Stimulated activated CD8-positive, alpha-beta memory T cell treated with anti-CD3 and anti-CD28 coated beads, Interleukin-2, amount 100 ng/mL, for 48 hours (primary cell): ENCODE data around the gene SLC5A11.
"Not testable (repeated sequence)": the region's sequence is repeated elsewhere in the genome, so short reads cannot be mapped to it uniquely, and the experiment has no call there.

Source experiments
- DNase-seq, 2 donors: peaks; one replicate each; pipeline ENCODE4 v3.0.0-alpha.2; 2020; ENCODE audit warnings: low read depth in 2 of 2

The SLC5A11 gene

GRCh38 chr16:24858219-24859041 is 12.7 kb downstream of the SLC5A11 start:
- DNase-seq: peak; percentile 15 to 28

DNA sequence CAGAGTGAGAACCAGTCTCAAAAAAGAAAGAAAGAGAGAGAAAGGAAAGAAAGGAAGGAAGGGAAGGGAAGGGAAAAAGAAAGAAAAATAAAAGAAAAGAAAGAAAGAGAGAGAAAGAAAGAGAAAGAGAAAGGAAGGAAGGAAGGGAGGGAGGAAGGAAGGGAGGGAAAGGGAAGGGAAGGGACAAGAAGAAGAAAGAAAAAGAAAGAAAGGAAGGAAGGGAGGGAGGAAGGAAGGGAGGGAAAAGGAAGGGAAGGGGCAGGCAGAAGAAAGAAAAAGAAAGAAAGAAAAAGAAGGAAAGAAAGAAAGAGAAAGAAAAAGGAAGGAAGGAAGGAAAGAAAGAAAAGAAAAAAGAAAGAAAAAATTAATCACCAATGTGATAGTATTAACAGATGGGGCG is 15.7 kb downstream of the SLC5A11 start:
- DNase-seq: no peak

DNA sequence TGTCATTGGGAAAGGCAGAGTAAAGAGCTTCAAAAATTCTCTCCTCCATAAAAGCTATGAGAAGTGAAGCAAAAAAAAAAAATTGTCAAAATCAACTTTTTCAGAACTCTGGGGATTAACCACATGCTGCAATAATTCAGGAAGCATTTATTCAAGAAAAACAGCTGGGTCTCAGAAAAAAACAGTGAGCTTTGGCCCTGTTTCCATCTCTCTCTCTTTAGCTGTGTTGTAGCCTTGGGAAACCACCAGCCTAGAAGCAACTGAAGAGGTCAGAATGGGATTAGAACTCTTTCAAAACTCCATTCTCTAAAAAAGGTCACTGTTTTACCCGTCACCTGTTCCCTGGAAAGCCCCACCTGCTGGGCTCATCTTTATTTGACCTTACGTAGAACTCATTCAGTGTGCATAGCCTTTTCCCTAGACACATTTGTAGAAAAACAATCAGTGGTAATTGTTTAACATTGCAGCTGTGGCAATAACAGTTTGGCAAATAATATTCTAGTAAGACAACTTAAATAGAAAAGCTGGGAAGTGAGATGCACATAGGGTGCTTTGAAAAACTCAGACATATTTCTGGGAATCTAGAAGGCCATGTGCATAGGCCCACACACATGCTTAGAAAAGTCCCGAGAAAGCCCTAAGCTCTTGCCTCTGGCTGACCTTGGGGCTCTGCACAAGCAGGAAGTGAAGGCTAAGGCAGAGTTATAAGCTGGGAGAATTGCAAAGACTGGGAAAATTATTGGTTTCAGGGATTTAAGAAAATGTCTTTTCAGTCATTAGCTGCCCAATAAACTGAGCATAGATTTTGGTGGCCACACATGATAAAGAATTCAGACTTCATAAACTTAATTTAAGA is 18.0 kb downstream of the SLC5A11 start:
- DNase-seq: no peak

DNA sequence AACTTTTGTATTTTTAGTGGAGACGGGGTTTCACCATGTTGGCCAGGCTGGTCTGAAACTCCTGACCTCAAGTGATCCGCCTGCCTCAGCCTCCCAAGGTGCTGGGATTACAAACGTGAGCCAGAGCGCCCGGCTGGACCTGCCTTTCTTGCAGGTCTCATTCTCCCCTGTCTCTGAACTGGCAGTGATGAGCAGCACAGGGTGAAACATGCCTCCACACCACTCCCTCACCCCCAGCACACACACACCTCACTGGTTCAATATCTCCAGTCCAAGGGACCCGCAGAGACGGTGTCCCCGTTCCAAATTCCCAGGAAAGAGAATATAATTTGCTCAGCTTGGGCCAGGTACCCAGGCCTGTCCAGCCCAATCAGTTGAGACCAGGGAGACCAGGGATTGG is 23.3 kb downstream of the SLC5A11 start:
- no peak for DNase-seq

- no peak for DNase-seq
Observed at GRCh38 chr16:24871891-24872290, 26.1 kb downstream of the SLC5A11 start.

DNA sequence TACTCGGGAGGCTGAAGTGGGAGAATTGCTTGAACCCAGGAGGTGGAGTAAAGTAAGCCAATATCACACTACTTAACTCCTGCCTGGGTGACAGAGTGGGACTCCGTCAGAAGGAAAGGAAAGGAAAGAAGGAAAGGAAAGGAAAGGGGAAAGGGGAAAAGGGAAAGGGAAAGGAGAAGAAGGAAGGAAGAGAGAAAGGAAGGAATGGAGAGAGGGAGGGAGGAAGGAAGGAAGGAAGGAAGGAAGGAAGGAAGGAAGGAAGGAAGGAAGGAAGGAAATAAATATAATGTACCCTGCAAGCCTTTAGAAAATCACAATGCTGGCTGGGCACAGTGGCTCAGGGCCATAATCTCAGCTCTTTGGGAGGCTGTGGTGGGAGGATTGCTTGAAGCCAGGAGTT is 27.3 kb downstream of the SLC5A11 start:
- no peak for DNase-seq

- no peak for DNase-seq
Observed at GRCh38 chr16:24875466-24875865, 29.7 kb downstream of the SLC5A11 start.

GRCh38 chr16:24876231-24876630 is 30.5 kb downstream of the SLC5A11 start:
- DNase-seq: no peak

DNA sequence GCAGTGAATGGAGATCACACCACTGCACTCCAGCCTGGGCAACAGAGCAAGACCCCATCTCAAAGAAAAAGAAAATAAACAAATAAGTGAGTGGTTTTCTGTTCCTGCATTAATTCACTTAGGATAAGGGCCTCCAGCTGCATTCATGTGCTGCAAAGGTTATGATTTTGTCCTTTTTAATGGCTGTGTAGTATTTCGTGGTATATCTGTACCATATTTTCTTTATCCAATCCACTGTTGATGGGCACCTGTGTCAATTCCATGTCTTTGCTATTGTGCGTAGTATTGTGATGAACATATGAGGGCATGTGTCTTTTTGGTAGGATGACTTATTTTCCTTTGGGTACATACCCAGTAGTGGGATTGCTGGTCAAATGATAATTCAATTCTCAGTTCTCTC is 33.9 kb downstream of the SLC5A11 start:
- no peak for DNase-seq

DNA sequence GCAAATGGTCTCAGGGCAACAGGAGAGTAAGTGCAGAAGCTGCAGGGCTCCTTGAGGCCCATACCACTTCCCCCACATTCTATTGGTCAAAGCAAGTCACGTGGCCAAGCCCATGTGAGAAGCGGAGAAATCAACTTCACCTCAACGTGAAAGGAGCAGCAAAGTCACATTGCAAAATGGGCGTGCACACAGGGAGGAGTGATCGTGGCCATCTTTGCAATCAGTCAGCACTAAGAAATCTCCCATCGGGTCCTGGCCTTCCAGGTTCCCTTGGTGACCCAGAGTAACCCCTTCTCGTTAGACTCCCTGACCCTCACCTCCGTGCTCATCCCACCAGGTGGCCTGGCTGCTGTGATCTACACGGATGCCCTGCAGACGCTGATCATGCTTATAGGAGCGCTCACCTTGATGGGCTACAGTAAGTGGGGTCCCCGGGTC is 38.0 kb downstream of the SLC5A11 start:
- DNase-seq: no peak

DNA sequence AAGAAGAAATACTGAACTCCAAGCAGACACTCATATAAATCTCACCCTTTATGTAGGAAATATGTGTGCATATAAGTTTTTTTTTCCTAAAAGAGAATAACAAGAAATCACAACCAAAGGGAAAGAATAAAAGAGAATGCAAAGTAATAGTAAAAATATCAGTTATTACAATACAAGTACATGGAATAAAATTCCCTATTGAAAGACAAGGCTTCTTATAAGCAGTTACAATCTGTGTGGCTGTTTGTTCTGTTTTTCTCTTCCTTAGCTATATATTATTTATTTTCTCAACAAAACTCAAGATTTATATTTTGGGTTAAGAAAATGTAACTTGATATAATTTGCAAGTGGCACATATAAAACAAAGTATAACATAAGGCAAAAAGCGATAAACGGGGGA is 41.7 kb downstream of the SLC5A11 start:
- no peak for DNase-seq

- no peak for DNase-seq
Observed at GRCh38 chr16:24890746-24891145, 45.0 kb downstream of the SLC5A11 start.

GRCh38 chr16:24896439-24896838 is 50.7 kb downstream of the SLC5A11 start:
- DNase-seq: no peak

DNA sequence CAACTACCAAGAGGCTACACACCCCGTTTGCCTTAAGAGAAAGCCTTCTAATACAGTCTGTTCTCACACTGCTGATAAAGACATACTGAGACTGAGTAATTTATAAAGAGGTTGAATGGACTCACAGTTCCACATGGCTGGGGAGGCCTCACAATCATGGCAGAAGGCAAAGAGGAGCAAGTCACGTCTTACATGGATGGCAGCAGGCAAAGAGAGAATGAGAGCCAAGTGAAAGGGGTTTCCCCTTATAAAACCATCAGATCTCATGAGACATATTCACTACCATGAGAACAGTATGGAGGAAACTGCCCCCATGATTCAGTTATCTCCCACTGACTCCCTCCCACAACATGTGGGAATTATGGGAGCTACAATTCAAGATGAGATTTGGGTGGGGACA is 51.8 kb downstream of the SLC5A11 start:
- not testable (repeated sequence) for DNase-seq

GRCh38 chr16:24900230-24900629 is 54.5 kb downstream of the SLC5A11 start:
- no peak for DNase-seq

DNA sequence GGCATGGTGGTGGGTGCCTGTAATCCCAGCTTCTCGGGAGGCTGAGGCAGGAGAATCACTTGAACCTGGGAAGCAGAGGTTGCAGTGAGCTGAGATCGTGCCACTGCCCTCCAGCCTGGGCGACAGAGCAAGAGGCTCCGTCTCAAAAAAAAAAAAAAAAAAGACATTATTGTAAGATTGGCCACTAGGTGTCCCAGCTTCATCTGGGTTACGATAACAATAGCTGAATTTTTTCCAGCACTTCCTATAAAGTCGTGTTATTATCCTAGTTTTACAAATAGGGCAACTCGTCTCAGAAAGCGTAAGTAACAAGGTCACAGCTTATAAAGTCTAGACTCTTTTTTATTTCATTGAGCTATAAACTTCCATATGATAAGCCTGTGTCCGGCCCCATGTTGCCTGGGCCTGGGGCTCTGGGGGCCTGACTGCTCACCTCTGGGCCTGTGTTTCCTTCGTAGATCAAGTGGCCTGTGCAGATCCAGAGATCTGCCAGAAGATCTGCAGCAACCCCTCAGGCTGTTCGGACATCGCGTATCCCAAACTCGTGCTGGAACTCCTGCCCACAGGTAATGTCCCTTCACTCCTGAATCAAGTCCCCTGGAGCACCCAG is 60.5 kb downstream of the SLC5A11 start:
- no peak for DNase-seq

- no peak for DNase-seq
Observed at GRCh38 chr16:24906901-24907300, 61.1 kb downstream of the SLC5A11 start.

GRCh38 chr16:24908716-24909115 is 63.0 kb downstream of the SLC5A11 start:
- no peak for DNase-seq

GRCh38 chr16:24909856-24910255 is 64.1 kb downstream of the SLC5A11 start:
- no peak for DNase-seq

DNA sequence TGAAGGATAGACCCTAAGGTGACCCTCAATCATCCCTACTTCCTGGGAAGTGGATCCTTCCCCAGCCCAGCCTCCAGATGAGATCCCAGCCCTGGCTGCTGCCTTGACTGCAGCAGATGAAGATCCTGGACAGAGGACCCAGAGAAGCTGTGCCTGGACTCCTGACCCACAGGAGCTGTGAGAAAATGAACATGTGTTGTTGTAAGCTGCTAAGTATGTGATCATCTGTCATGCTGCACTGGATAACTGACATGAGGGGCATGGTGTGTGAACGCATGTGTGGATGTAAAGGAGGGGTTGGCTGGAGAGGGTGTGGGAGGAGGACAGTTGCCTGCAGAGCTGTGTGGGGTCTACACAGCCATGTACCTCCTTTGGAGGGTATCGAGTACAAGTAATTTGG is 69.3 kb downstream of the SLC5A11 start:
- no peak for DNase-seq

- DNase-seq: no peak
Observed at GRCh38 chr16:24915576-24915975, 69.8 kb downstream of the SLC5A11 start.

GRCh38 chr16:24917236-24917635 is 71.5 kb downstream of the SLC5A11 start:
- no peak for DNase-seq

DNA sequence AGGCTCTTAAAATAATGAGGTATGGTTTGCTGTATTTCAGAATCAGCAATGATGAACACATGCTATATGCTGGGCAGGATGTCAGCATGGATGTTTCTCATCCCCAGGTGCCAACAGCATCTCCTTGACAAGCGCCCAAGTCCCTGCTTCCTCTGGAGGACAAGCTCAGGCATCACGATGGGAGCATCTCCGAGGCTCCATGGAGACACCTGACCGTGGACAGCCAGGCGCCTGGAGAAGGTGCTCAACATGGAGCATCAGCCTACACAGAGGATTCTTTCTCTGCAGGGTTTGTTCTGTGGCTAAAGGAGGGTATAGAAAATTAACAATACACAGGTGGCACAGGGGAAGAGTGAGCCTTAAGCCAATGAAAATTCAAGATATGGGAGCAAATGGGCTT is 72.1 kb downstream of the SLC5A11 start:
- no peak for DNase-seq
